ENCODE results near the gene PDPR.
"Not testable (repeated sequence)": the region's sequence is repeated elsewhere in the genome, so short reads cannot be mapped to it uniquely, and the experiment has no call there.

The PDPR gene

DNA sequence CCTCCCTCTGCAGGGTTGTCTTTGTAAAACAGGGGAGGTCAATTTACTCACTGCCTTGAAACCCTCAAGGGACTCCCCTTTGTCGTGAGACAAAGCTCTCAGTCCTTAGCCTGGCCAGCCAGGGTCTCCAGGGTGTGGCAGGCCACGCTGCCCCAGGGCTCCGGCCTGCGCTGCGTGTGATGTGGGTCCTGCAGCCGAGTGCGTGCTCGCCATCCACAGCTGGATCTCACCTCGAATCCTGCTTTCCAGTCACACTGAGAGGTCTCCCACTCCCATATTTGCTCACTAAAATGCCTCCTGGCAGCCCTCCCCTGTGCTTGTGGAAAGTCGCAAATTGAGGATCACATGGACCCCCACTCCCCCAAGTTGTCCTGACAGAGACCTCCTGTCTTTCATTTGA lies 49.5 kb downstream of the PDPR start:
- no peak for DNase-seq

DNA sequence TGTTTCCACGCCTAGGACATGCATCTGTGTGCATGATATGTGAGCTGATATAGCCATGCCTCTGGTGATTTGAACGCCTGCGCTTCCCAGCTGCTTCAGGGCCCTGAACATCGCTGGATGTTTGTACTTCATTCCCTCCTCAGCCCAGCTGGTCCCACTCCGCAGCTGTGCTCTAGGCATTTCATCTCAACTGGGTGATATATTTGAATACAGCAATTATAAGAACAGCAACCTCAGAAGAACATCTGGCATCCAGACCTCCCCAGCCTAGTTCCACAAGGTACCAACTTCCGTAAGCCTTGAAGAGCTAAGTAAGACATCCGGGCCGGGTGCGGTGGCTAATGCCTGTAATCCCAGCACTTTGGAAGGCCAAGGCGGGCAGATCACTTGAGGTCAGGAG lies 52.6 kb downstream of the PDPR start:
- DNase-seq = not testable (repeated sequence)

GRCh38 chr16:70173212-70173837 lies 59.2 kb downstream of the PDPR start, which contains the start of gene CLEC18C:
TSS of gene CLEC18C (plus strand) at chr16:70173787. CDS start at chr16:70174279, 492 bp downstream.
- not testable (repeated sequence) for DNase-seq

GRCh38 chr16:70173916-70174315 lies 59.8 kb downstream of the PDPR start:
- not testable (repeated sequence) for DNase-seq

DNA sequence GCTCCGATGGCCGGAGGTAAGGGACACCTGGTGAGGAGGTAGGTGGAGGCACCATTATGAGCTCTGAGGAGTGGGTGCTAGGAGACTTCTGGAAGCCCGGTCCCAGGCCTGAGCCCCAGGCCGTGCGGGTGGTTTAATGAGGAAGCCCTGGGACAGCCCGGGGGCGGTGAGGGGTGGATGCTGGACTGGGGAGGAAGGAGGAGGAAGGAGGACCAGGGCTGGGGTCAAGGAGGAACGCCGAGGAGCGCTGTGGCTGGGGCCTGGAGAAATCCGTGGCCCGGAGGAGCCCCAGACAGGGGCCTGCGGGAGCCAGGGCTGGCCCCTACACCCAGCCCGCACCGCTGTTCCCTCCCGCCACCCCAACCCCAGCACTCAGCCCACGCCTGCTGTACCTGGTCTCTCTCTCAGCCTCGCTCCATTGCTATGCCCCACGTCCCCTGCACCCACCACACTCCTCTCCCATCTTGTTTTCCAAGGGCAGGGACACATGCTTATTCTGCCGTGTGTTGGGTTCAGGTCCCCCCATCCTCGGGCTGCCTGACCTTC lies 60.3 kb downstream of the PDPR start:
- not testable (repeated sequence) for DNase-seq

DNA sequence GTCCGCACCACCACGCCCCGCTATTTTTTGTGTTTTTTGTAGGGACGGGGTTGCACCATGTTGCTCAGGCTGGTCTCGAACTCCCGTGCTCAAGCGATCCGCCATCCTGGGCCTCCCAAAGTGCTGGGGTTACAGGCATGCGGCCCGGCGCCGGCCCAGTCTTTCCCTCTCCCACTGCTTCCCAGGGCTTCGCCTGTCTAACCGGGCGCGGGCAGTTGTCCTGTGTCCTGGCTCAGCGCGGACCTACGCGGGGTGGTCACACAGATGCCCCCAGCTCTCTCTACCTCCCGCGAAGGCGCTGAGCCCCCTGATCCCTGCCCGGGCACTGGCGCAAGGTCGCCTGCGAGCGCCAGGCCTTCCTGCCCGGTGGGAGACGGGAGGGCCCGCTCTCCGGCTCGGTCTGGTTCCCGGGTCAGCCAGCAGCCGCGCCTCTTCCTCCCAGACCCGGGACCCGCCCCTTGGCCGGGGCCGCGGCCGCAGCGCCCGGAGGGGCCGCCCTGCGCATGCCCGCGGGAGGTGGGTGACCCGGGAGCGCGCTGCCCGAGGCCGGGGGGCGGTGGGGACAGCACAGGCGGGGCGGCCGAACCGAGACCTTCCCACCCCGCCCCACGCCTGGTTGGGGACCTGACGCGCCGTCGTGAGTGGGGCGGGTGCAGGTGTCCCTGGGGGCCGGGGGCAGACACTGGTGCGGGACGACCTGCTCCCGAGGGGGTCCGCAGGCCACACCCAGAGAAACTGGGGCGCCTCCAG lies 73.9 kb downstream of the PDPR start:
- not testable (repeated sequence) for DNase-seq

GRCh38 chr16:70188608-70188915 lies 74.4 kb downstream of the PDPR start:
- not testable (repeated sequence) for DNase-seq

GRCh38 chr16:70190574-70190973 lies 76.4 kb downstream of the PDPR start:
- DNase-seq = not testable (repeated sequence)

DNA sequence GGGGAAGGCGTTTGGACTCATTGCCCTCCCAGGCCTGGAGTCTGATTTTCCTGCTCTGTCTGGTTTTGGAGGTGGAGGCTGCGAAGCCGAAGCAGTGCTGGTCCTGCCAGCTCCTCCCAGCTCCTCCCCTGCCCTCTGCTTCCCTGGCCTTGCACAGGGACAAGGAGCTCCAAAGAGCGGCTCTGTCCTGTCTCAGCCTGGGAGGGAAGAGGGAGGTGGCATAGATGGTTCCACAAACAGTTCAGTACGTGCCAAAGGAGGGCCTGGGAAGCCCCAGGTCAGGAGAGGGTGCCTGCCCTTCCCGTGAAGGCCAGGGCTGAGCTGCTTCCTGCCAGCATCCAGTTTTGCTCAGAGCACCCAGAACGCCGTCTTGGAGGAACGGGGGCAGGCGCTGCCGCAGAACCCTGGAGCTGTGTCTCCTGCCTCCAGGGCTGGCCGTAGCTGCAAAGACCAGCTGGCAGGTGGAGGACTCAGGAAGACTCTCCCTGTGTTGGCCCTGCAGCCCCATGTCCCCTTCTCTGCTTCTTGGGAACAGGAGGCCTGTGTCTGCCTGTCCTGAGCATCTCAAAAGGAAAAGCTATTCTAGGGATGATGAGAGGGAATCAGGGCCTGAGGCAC lies 82.7 kb downstream of the PDPR start:
- not testable (repeated sequence) for DNase-seq

DNA sequence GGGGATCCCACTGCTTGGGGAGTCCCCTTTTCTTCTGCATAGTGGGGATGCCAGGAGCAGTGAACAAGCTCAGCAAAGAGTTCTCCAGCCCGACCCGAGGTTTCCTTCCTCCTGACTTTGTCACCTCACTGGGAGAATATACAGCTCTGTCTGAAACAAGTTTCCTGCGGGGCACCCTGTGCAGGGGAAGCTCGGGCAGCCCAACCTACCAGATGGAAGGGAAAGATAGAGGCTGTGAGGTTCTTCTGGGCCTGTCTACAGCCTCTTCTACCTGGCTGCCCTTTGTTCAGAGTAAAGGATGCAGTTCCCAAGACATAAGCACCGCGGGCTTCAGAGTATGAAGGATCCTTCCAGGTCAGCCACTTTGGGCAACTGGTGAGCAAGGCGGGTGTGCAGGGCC lies 83.5 kb downstream of the PDPR start:
- not testable (repeated sequence) for DNase-seq

- not testable (repeated sequence) for DNase-seq
These were observed 84.1 kb downstream of the PDPR start for GRCh38 chr16:70198230-70198629.

- DNase-seq = not testable (repeated sequence)
These were observed 84.5 kb downstream of the PDPR start for GRCh38 chr16:70198666-70199065.

DNA sequence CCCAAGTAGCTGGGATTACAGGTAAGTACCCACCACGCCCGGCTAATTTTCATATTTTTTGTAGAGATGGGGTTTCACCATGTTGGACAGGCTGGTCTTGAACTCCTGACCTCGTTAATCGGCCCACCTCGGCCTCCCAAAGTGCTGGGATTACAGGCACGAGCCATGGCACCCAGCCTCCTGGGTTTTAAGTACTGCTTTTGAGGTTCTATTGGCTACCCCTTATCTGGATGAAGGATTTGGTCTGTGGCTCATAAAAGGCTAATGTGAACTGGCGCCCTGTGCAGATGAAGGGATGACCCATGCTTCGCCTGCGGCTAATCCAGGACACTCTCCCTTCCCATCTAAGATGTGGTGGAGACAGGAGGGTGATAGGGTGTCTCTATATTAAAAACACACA lies 85.0 kb downstream of the PDPR start:
- DNase-seq = not testable (repeated sequence)

GRCh38 chr16:70200063-70200462 lies 85.9 kb downstream of the PDPR start:
- not testable (repeated sequence) for DNase-seq

DNA sequence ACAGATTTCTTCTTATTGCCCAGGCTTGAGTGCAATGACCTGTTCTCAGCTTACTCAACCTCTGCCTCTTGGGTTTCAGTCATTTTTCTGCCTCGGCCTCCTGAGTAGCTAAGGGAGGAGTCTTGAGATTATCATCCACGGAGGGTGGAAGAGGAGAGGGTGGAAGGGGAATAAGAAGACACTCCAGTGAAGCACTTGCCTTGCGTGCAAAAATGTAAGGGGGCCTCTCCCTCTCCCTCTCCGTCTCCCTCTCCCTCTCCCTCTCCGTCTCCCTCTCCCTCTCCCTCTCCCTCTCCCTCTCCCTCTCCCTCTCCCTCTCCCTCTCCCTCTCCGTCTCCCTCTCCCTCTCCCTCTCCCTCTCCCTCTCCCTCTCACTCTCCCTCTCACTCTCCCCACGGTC lies 89.4 kb downstream of the PDPR start:
- not testable (repeated sequence) for DNase-seq

- not testable (repeated sequence) for DNase-seq
These were observed 89.9 kb downstream of the PDPR start for GRCh38 chr16:70204010-70204409.

DNA sequence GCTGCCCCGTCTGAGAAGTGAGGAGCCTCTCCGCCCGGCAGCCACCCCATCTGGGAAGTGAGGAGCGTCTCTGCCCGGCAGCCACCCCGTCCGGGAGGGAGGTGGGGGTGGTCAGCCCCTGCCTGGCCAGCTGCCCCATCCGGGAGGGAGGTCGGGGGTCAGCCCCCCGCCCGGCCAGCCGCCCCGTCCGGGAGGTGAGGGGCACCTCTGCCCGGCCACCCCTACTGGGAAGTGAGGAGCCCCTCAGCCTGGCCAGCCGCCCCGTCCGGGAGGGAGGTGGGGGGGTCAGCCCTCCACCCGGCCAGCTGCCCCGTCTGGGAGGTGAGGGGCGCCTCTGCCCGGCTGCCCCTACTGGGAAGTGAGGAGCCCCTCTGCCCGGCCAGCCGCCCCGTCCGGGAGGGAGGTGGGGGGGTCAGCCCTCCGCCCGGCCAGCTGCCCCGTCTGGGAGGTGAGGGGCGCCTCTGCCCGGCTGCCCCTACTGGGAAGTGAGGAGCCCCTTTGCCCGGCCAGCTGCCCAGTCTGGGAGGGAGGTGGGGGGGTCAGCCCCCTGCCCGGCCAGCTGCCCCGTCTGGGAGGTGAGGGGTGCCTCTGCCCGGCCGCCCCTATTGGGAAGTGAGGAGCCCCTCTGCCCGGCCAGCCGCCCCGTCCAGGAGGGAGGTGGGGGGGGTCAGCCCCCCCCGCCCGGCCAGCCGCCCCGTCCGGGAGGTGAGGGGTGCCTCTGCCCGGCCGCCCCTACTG lies 90.7 kb downstream of the PDPR start:
- DNase-seq = not testable (repeated sequence)

DNA sequence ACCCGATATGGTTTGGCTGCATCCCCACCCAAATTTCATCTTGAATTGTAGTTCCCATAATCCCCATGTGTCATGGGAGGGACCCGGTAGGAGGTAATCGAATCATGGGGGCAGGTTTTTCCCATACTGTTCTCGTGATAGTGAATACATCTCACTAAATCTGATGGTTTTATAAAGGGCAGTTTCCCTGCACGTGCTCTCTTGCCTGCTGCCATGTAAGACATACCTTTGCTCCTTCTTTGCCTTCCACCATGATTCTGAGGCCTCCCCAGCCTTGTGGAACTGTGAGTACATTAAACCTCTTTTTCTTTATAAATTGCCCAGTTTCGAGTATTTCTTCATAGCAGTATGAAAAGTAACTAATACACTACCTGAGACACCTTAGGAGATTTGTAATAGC lies 92.2 kb downstream of the PDPR start:
- not testable (repeated sequence) for DNase-seq
